WTC11 (cell line): ENCODE data around the gene B9D2. TPM values are rescaled to one million over a fixed set of nuclear protein-coding genes. Genes with fewer than 3 reads are reported as not detected.

Experiments
- ATAC-seq: fragments of 200-7000 bp; cut with Tn5 transposase; 2 replicates; pipeline ENCODE4 v1.10.0; 2021; ENCODE audit warnings: mild to moderate bottlenecking, moderate library complexity
- CTCF ChIA-PET: fragments of 300-600 bp; sonication (Branson Sonifier 250); formaldehyde crosslinking; loops from one replicate; lab custom pipeline; 2021; ENCODE audit warnings: antibody characterized with exemption; lab: Charles Lee
- POLR2A ChIA-PET: fragments of 350-600 bp; sonication (Branson Sonifier 250); formaldehyde crosslinking; loops from one replicate; lab custom pipeline; 2021; ENCODE audit warnings: antibody characterized with exemption; lab: Charles Lee
- DNase-seq: peaks from one replicate; pipeline ENCODE4 v3.0.0; 2021; ENCODE audit warnings: low spot score
- H3K27ac Mint-ChIP-seq: 2 replicates; pipeline ENCODE4 v1.8.0; 2021; ENCODE audit warnings: mixed read lengths
- H3K27me3 Mint-ChIP-seq: 2 replicates; pipeline ENCODE4 v1.8.0; 2021; ENCODE audit warnings: low read depth, mild to moderate bottlenecking, moderate library complexity, mixed read lengths
- H3K36me3 Mint-ChIP-seq: 2 replicates; pipeline ENCODE4 v1.8.0; 2021; ENCODE audit warnings: mixed read lengths
- H3K4me1 Mint-ChIP-seq: 2 replicates; pipeline ENCODE4 v1.8.0; 2022; ENCODE audit warnings: mixed read lengths
- H3K4me3 Mint-ChIP-seq: 2 replicates; pipeline ENCODE4 v1.8.0; 2021; ENCODE audit warnings: mild to moderate bottlenecking, moderate library complexity, mixed read lengths
- H3K9me3 Mint-ChIP-seq: 2 replicates; pipeline ENCODE4 v1.8.0; 2021; ENCODE audit warnings: mixed read lengths
- CBFB ChIP-seq: sonication (generic); formaldehyde crosslinking; IDR thresholded peaks from 2 replicates; pipeline ENCODE4 v1.8.1; 2022; ENCODE audit warnings: mild to moderate bottlenecking, low read depth, missing genetic modification reagents
- CREM ChIP-seq: sonication (generic); formaldehyde crosslinking; IDR thresholded peaks from 2 replicates; pipeline ENCODE4 v1.8.1; 2022; ENCODE audit warnings: mild to moderate bottlenecking, missing genetic modification reagents, moderate library complexity
- ESRRA ChIP-seq: sonication (generic); formaldehyde crosslinking; IDR thresholded peaks from 2 replicates; pipeline ENCODE4 v1.8.1; 2022; ENCODE audit warnings: mild to moderate bottlenecking, missing genetic modification reagents, borderline replicate concordance
- ETV6 ChIP-seq: sonication (generic); formaldehyde crosslinking; IDR thresholded peaks from 2 replicates; pipeline ENCODE4 v1.8.1; 2022; ENCODE audit warnings: mild to moderate bottlenecking, missing genetic modification reagents
- FOXK1 ChIP-seq: sonication (generic); formaldehyde crosslinking; IDR thresholded peaks from 2 replicates; pipeline ENCODE4 v1.8.0; 2022; ENCODE audit warnings: mild to moderate bottlenecking, moderate library complexity, missing genetic modification reagents
- HMGA2 ChIP-seq: fragments of 250-450 bp; sonication (Bioruptor Pico); IDR thresholded peaks from 2 replicates; pipeline ENCODE4 v1.4.0; 2021; ENCODE audit warnings: mild to moderate bottlenecking, moderate library complexity
- IRF2 ChIP-seq: sonication (generic); formaldehyde crosslinking; IDR thresholded peaks from 2 replicates; pipeline ENCODE4 v1.8.0; 2022; ENCODE audit warnings: low read depth, missing genetic modification reagents, borderline replicate concordance
- JAZF1 ChIP-seq: fragments of 250-450 bp; sonication (Bioruptor Pico); IDR thresholded peaks from 2 replicates; pipeline ENCODE4 v1.9.0; 2021; ENCODE audit warnings: moderate library complexity, mild to moderate bottlenecking, inconsistent platforms
- MXD4 ChIP-seq: fragments of 250-450 bp; sonication (Bioruptor Pico); IDR thresholded peaks from 2 replicates; pipeline ENCODE4 v1.8.0; 2021; ENCODE audit warnings: mild to moderate bottlenecking, moderate library complexity, borderline replicate concordance
- NFYB ChIP-seq: sonication (generic); formaldehyde crosslinking; conservative IDR thresholded peaks from 2 replicates; pipeline ENCODE4 v1.8.0; 2022; ENCODE audit warnings: low read depth, missing genetic modification reagents
- SOX15 ChIP-seq: fragments of 250-450 bp; sonication (Bioruptor Pico); IDR thresholded peaks from 2 replicates; pipeline ENCODE4 v1.9.0; 2021; ENCODE audit warnings: mild to moderate bottlenecking
- TEAD4 ChIP-seq: sonication (generic); formaldehyde crosslinking; IDR thresholded peaks from 2 replicates; pipeline ENCODE4 v1.8.0; 2022; ENCODE audit warnings: mild to moderate bottlenecking, missing genetic modification reagents
- ZNF219 ChIP-seq: sonication (generic); formaldehyde crosslinking; IDR thresholded peaks from 2 replicates; pipeline ENCODE4 v1.8.0; 2023; ENCODE audit warnings: missing genetic modification reagents, mild to moderate bottlenecking, borderline replicate concordance
- ZNF423 ChIP-seq: fragments of 250-450 bp; sonication (Bioruptor Pico); IDR thresholded peaks from 2 replicates; pipeline ENCODE4 v2.1.2; 2022; ENCODE audit warnings: mild to moderate bottlenecking, moderate library complexity
- total RNA-seq: library from RNA; stranded (reverse); gene quantifications from 3 replicates; pipeline ENCODE4 v1.2.3, GENCODE V29; 2021
- TF ChIP-seq, protein P1 (sequence below): fragments of 250-450 bp; sonication (Bioruptor Pico); IDR thresholded peaks from 2 replicates; pipeline ENCODE4 v1.9.0; 2021; ENCODE audit warnings: mild to moderate bottlenecking
- TF ChIP-seq, protein P2 (sequence below): fragments of 200-600 bp; IDR thresholded peaks from 2 replicates; pipeline ENCODE4 v1.8.0; 2022; ENCODE audit warnings: antibody characterized with exemption
- TF ChIP-seq, protein P3 (sequence below): sonication (generic); formaldehyde crosslinking; IDR thresholded peaks from 2 replicates; pipeline ENCODE4 v1.8.1; 2022; ENCODE audit warnings: low read depth, missing genetic modification reagents, borderline replicate concordance
- TF ChIP-seq, protein P4 (sequence below): sonication (generic); formaldehyde crosslinking; IDR thresholded peaks from 2 replicates; pipeline ENCODE4 v1.8.1; 2023; ENCODE audit warnings: mild to moderate bottlenecking, missing genetic modification reagents, borderline replicate concordance
- TF ChIP-seq, protein P5 (sequence below): sonication (generic); formaldehyde crosslinking; IDR thresholded peaks from 2 replicates; pipeline ENCODE4 v1.8.1; 2023; ENCODE audit warnings: mild to moderate bottlenecking, missing genetic modification reagents, moderate library complexity

Gene B9D2
- total RNA-seq, 1 experiment from 2014 or later, result 4.7 TPM

DNA sequence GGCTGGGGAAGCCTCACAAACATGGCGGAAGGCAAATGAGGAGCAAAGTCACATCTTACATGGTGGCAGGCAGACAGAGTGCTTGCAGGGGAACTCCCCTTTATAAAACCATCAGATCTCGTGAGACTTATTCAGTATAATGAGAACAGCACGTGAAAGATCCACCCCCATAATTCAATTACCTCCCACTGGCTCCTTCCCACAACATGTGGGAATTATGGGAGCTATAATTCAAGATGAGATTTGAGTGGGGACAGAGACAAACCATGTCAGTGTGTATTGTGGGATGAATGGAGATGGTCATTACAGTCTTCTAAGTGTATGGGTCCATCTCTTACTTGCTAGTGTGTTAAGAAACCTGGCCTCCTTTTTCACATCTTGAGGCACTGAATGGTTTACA is 38.1 kb upstream of the B9D2 start (continued):
- TF ChIP-seq, protein P1, sequence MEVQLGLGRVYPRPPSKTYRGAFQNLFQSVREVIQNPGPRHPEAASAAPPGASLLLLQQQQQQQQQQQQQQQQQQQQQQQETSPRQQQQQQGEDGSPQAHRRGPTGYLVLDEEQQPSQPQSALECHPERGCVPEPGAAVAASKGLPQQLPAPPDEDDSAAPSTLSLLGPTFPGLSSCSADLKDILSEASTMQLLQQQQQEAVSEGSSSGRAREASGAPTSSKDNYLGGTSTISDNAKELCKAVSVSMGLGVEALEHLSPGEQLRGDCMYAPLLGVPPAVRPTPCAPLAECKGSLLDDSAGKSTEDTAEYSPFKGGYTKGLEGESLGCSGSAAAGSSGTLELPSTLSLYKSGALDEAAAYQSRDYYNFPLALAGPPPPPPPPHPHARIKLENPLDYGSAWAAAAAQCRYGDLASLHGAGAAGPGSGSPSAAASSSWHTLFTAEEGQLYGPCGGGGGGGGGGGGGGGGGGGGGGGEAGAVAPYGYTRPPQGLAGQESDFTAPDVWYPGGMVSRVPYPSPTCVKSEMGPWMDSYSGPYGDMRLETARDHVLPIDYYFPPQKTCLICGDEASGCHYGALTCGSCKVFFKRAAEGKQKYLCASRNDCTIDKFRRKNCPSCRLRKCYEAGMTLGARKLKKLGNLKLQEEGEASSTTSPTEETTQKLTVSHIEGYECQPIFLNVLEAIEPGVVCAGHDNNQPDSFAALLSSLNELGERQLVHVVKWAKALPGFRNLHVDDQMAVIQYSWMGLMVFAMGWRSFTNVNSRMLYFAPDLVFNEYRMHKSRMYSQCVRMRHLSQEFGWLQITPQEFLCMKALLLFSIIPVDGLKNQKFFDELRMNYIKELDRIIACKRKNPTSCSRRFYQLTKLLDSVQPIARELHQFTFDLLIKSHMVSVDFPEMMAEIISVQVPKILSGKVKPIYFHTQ (CRISPR knock-in tag), result no peak

DNA sequence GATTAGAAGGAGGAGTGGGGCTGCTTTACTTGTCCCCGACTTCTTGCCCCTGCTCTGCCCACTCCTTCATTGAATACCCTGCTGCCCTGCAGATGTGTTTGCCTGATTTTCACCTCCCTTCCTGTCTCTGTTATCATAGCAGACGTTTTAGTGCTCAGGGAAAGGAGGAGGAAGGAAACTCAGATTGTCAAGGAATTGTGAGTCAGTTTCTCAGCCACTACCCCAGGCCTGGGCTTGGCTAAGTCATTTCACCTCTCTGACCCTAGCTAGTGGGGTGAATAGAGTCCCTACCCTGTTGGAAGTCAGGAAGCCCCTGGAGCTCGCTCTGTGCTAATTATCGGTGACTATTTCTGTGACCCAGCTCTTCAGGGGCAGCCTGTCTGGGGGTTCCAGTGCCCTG is 37.5 kb upstream of the B9D2 start:
- POLR2A ChIA-PET, result no interaction called here
- DNase-seq (no peak), ATAC-seq (no peak)
- no peak overlapping the region for H3K4me3 Mint-ChIP-seq
- H3K9me3 Mint-ChIP-seq, result no peaks in the 10 kb centered on the region
- H3K27ac Mint-ChIP-seq, result no peak overlapping the region
- no peaks in the 10 kb centered on the region for H3K27me3 Mint-ChIP-seq
- TF ChIP-seq IRF2 (CRISPR knock-in tag) (no peak), ZNF219 (CRISPR knock-in tag) (no peak), ESRRA (CRISPR knock-in tag) (no peak), CBFB (no peak), MXD4 (CRISPR knock-in tag) (no peak), CREM (CRISPR knock-in tag) (no peak), SOX15 (no peak), JAZF1 (CRISPR knock-in tag) (no peak), ZNF423 (CRISPR knock-in tag) (no peak), HMGA2 (no peak), TEAD4 (CRISPR knock-in tag) (no peak), ETV6 (CRISPR knock-in tag) (no peak), FOXK1 (no peak), NFYB (CRISPR knock-in tag) (no peak)
- TF ChIP-seq, protein P2, sequence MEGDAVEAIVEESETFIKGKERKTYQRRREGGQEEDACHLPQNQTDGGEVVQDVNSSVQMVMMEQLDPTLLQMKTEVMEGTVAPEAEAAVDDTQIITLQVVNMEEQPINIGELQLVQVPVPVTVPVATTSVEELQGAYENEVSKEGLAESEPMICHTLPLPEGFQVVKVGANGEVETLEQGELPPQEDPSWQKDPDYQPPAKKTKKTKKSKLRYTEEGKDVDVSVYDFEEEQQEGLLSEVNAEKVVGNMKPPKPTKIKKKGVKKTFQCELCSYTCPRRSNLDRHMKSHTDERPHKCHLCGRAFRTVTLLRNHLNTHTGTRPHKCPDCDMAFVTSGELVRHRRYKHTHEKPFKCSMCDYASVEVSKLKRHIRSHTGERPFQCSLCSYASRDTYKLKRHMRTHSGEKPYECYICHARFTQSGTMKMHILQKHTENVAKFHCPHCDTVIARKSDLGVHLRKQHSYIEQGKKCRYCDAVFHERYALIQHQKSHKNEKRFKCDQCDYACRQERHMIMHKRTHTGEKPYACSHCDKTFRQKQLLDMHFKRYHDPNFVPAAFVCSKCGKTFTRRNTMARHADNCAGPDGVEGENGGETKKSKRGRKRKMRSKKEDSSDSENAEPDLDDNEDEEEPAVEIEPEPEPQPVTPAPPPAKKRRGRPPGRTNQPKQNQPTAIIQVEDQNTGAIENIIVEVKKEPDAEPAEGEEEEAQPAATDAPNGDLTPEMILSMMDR, result no peak
- TF ChIP-seq, protein P3, sequence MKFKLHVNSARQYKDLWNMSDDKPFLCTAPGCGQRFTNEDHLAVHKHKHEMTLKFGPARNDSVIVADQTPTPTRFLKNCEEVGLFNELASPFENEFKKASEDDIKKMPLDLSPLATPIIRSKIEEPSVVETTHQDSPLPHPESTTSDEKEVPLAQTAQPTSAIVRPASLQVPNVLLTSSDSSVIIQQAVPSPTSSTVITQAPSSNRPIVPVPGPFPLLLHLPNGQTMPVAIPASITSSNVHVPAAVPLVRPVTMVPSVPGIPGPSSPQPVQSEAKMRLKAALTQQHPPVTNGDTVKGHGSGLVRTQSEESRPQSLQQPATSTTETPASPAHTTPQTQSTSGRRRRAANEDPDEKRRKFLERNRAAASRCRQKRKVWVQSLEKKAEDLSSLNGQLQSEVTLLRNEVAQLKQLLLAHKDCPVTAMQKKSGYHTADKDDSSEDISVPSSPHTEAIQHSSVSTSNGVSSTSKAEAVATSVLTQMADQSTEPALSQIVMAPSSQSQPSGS (CRISPR knock-in tag), result no peak
- TF ChIP-seq, protein P1 (CRISPR knock-in tag), result no peak
- TF ChIP-seq, protein P4, sequence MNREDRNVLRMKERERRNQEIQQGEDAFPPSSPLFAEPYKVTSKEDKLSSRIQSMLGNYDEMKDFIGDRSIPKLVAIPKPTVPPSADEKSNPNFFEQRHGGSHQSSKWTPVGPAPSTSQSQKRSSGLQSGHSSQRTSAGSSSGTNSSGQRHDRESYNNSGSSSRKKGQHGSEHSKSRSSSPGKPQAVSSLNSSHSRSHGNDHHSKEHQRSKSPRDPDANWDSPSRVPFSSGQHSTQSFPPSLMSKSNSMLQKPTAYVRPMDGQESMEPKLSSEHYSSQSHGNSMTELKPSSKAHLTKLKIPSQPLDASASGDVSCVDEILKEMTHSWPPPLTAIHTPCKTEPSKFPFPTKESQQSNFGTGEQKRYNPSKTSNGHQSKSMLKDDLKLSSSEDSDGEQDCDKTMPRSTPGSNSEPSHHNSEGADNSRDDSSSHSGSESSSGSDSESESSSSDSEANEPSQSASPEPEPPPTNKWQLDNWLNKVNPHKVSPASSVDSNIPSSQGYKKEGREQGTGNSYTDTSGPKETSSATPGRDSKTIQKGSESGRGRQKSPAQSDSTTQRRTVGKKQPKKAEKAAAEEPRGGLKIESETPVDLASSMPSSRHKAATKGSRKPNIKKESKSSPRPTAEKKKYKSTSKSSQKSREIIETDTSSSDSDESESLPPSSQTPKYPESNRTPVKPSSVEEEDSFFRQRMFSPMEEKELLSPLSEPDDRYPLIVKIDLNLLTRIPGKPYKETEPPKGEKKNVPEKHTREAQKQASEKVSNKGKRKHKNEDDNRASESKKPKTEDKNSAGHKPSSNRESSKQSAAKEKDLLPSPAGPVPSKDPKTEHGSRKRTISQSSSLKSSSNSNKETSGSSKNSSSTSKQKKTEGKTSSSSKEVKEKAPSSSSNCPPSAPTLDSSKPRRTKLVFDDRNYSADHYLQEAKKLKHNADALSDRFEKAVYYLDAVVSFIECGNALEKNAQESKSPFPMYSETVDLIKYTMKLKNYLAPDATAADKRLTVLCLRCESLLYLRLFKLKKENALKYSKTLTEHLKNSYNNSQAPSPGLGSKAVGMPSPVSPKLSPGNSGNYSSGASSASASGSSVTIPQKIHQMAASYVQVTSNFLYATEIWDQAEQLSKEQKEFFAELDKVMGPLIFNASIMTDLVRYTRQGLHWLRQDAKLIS (CRISPR knock-in tag), result no peak
- TF ChIP-seq, protein P5, sequence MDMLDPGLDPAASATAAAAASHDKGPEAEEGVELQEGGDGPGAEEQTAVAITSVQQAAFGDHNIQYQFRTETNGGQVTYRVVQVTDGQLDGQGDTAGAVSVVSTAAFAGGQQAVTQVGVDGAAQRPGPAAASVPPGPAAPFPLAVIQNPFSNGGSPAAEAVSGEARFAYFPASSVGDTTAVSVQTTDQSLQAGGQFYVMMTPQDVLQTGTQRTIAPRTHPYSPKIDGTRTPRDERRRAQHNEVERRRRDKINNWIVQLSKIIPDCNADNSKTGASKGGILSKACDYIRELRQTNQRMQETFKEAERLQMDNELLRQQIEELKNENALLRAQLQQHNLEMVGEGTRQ, result no peak
- TF ChIP-seq, all 79 proteins: peak for 0
- Mint-ChIP-seq H3K4me1 (peaks cover 18% of the 10 kb centered on the region), H3K36me3 (no peaks in the 10 kb centered on the region)
- CTCF ChIA-PET, result no interaction called here
